ENCODE results near the gene CYP2J2.

- TF ChIP-seq EZH2 (IDR thresholded peaks at IDR 0.05; ENCODE audit: insufficient read depth, poor library complexity, severe bottlenecking) (no peak), EZH2phosphoT487 (IDR thresholded peaks at IDR 0.05; ENCODE audit: insufficient read depth, low read depth) (no peak)
Observed at GRCh38 chr1:59879996-59880505, 46.5 kb downstream of the CYP2J2 start.

All from GM23248 (cell line).